NCI-H226 (cell line): ENCODE measurements around the gene CD69.
A peak's percentile ranks its signal among the peaks of the same experiment; 100 is the strongest.
"Not testable (repeated sequence)": the region's sequence is repeated elsewhere in the genome, so short reads cannot be mapped to it uniquely, and the experiment has no call there.

ENCODE experiments used
- DNase-seq: peaks from one replicate; pipeline ENCODE4 v3.0.0-alpha.2; 2015

Gene CD69

GRCh38 chr12:9713032-9713558 is 47.6 kb downstream of the CD69 start:
- DNase-seq, result not testable (repeated sequence)

- DNase-seq, result peak; percentile 44
These were observed 49.0 kb downstream of the CD69 start for GRCh38 chr12:9711664-9712063.

- DNase-seq, result no peak
These were observed 49.9 kb downstream of the CD69 start for GRCh38 chr12:9710584-9711375.

- DNase-seq, result no peak
These were observed 51.8 kb downstream of the CD69 start for GRCh38 chr12:9708853-9709252.

GRCh38 chr12:9707864-9708808 is 52.6 kb downstream of the CD69 start:
- DNase-seq, result peak; percentile 28

- no peak for DNase-seq
These were observed 53.3 kb downstream of the CD69 start for GRCh38 chr12:9707356-9707755.

- no peak for DNase-seq
These were observed 54.5 kb downstream of the CD69 start for GRCh38 chr12:9706086-9706685.

- not testable (repeated sequence) for DNase-seq
These were observed 56.1 kb downstream of the CD69 start for GRCh38 chr12:9704561-9704960.
